Left forelimb (tissue), 1 donor: ENCODE data around the gene TSPAN14.
"Not testable (repeated sequence)": the region's sequence is repeated elsewhere in the genome, so short reads cannot be mapped to it uniquely, and the experiment has no call there.

Source experiments
- DNase-seq: peaks from one replicate; pipeline ENCODE4 v3.0.0-alpha.2; 2018; ENCODE audit warnings: low spot score

TSPAN14 gene

GRCh38 chr10:80468806-80469421 is 14.8 kb downstream of the TSPAN14 start:
- DNase-seq = no peak

GRCh38 chr10:80470266-80470665 is 16.2 kb downstream of the TSPAN14 start:
- DNase-seq = no peak

GRCh38 chr10:80471001-80471400 is 16.9 kb downstream of the TSPAN14 start:
- no peak for DNase-seq

- DNase-seq = no peak
Observed at GRCh38 chr10:80471715-80472233, 17.7 kb downstream of the TSPAN14 start.

- DNase-seq = no peak
Observed at GRCh38 chr10:80472234-80473095, 18.4 kb downstream of the TSPAN14 start.

- no peak for DNase-seq
Observed at GRCh38 chr10:80473096-80473657, 19.1 kb downstream of the TSPAN14 start.

- no peak for DNase-seq
Observed at GRCh38 chr10:80473692-80474596, 19.8 kb downstream of the TSPAN14 start.

GRCh38 chr10:80474597-80474910 is 20.4 kb downstream of the TSPAN14 start:
- DNase-seq = no peak

GRCh38 chr10:80474941-80475340 is 20.8 kb downstream of the TSPAN14 start:
- no peak for DNase-seq

GRCh38 chr10:80475641-80476040 is 21.5 kb downstream of the TSPAN14 start:
- DNase-seq = not testable (repeated sequence)

- no peak for DNase-seq
Observed at GRCh38 chr10:80476685-80477084, 22.6 kb downstream of the TSPAN14 start.

- no peak for DNase-seq
Observed at GRCh38 chr10:80477813-80478212, 23.7 kb downstream of the TSPAN14 start.

- not testable (repeated sequence) for DNase-seq
Observed at GRCh38 chr10:80480373-80480772, 26.3 kb downstream of the TSPAN14 start.

GRCh38 chr10:80480852-80481251 is 26.7 kb downstream of the TSPAN14 start:
- DNase-seq = no peak

- no peak for DNase-seq
Observed at GRCh38 chr10:80484243-80484642, 30.1 kb downstream of the TSPAN14 start.

GRCh38 chr10:80484676-80485075 is 30.6 kb downstream of the TSPAN14 start:
- no peak for DNase-seq

- DNase-seq = no peak
Observed at GRCh38 chr10:80485076-80485945, 31.2 kb downstream of the TSPAN14 start.

- DNase-seq = no peak
Observed at GRCh38 chr10:80485946-80486764, 32.0 kb downstream of the TSPAN14 start.

- DNase-seq = no peak
Observed at GRCh38 chr10:80486785-80487420, 32.8 kb downstream of the TSPAN14 start.

- no peak for DNase-seq
Observed at GRCh38 chr10:80487421-80487785, 33.3 kb downstream of the TSPAN14 start.
